Left ventricle myocardium inferior (tissue), 1 donor: ENCODE results near the gene EDN3. TPM values are rescaled to one million over a fixed set of nuclear protein-coding genes. Genes with fewer than 3 reads are reported as not detected.
"Not testable (repeated sequence)": the region's sequence is repeated elsewhere in the genome, so short reads cannot be mapped to it uniquely, and the experiment has no call there.

Source experiments
- DNase-seq: peaks from one replicate; pipeline ENCODE4 v3.0.0-alpha.2; 2020
- H3K27ac ChIP-seq: fragments of 200-600 bp; replicated peaks from 2 replicates; pipeline ENCODE4 v1.8.0; 2021
- H3K27me3 ChIP-seq: fragments of 200-600 bp; 2 replicates; pipeline ENCODE4 v1.8.0; 2021; ENCODE audit warnings: low read depth
- H3K36me3 ChIP-seq: fragments of 200-600 bp; 2 replicates; pipeline ENCODE4 v1.8.0; 2021
- H3K4me1 ChIP-seq: fragments of 200-600 bp; 2 replicates; pipeline ENCODE4 v1.8.0; 2021
- H3K4me3 ChIP-seq: fragments of 200-600 bp; 2 replicates; pipeline ENCODE4 v1.8.0; 2021; ENCODE audit warnings: mild to moderate bottlenecking, moderate library complexity
- H3K9me3 ChIP-seq: fragments of 200-600 bp; replicated peaks from 2 replicates; pipeline ENCODE4 v1.8.0; 2021
- CTCF ChIP-seq: fragments of 200-600 bp; IDR thresholded peaks from 2 replicates; pipeline ENCODE4 v1.8.0; 2021; ENCODE audit warnings: antibody characterized with exemption, mild to moderate bottlenecking, borderline replicate concordance
- intact Hi-C: fragments of 100-400 bp; cut with micrococcal nuclease; formaldehyde crosslinking; loops from one replicate; pipeline ENCODE4 v1.11.0; 2022
- total RNA-seq: library from RNA; stranded (reverse); fragmentation: NEBNext Ultra II Directional; extraction: Animal tissue kit (Norgen Biotek cat#: 25700); gene quantifications from one replicate; pipeline ENCODE4 v1.2.1, GENCODE V29; 2021
- donor health status: DM: no; HTN: yes; CAD: no; lungs with severe emphysema.

The EDN3 gene
- total RNA-seq, 1 donor from 2014 or later: not detected

- Histone ChIP-seq H3K27me3 (peaks cover 72% of the 10 kb centered on the region), H3K9me3 (no peaks in the 10 kb centered on the region), H3K4me1 (no peaks in the 10 kb centered on the region), H3K4me3 (no peak overlapping the region), H3K36me3 (no peaks in the 10 kb centered on the region), H3K27ac (no peak overlapping the region)
- no peak for TF ChIP-seq CTCF
- no peak for DNase-seq
- intact Hi-C loops: no loop called here
These were observed 35.0 kb downstream of the EDN3 start for GRCh38 chr20:59335377-59335776.

DNA sequence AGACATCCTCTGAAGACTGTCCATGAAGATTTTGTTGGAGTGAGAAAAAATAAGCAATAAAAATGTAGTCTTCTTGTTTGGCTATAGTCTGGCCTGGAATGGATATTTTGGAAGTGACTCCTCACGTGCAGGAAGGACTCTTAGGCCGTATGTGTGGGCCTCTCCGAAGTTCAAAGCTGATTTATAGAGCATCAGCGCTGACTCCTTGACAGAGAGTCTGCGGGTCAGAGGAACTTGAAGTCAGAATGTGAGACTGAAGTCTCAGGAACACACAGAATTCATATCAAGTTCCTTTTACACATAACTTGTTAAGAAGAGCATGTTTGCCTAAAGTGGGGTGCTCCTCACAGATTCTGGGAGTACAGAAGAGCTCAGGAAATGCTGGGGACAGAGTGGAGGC, 36.1 kb downstream of the EDN3 start:
- H3K36me3 ChIP-seq: no peaks in the 10 kb centered on the region
- no peaks in the 10 kb centered on the region for H3K9me3 ChIP-seq
- peaks cover 60% of the 10 kb centered on the region for H3K27me3 ChIP-seq
- DNase-seq: no peak
- H3K4me1 ChIP-seq: no peaks in the 10 kb centered on the region
- intact Hi-C loops: no loop called here
- no peak overlapping the region for H3K4me3 ChIP-seq
- no peak for TF ChIP-seq CTCF
- no peak overlapping the region for H3K27ac ChIP-seq

DNA sequence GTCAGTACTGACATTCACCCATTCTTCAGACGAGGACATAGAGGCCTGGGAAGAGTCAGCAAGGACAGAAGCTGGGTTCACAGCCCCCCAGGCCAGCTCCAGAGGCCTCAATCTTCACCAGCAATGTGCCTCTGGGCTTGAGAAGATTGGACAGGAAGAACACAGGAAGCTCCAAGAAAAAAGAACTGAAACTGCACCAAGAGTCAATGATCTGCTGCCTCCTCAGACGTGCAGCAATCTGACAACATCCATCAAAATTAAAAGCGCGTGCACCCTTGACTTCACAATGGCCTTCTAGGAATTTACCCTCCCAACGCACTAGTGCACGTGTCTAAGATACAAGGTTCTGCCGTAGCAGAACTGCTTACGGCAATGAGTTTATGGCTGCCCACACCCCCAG, 38.0 kb downstream of the EDN3 start:
- peaks cover 58% of the 10 kb centered on the region for H3K27me3 ChIP-seq
- intact Hi-C loops, H3K36me3 ChIP-seq, H3K27ac ChIP-seq, DNase-seq, H3K4me3 ChIP-seq, H3K4me1 ChIP-seq, H3K9me3 ChIP-seq: not testable (repeated sequence)

GRCh38 chr20:59340201-59340885, 39.9 kb downstream of the EDN3 start:
- Histone ChIP-seq H3K27ac (no peak overlapping the region), H3K4me3 (no peak overlapping the region), H3K9me3 (peaks cover 6% of the 10 kb centered on the region), H3K27me3 (peaks cover 52% of the 10 kb centered on the region), H3K4me1 (no peaks in the 10 kb centered on the region), H3K36me3 (no peaks in the 10 kb centered on the region)
- intact Hi-C loops: no loop called here
- no peak for DNase-seq
- TF ChIP-seq CTCF: no peak

DNA sequence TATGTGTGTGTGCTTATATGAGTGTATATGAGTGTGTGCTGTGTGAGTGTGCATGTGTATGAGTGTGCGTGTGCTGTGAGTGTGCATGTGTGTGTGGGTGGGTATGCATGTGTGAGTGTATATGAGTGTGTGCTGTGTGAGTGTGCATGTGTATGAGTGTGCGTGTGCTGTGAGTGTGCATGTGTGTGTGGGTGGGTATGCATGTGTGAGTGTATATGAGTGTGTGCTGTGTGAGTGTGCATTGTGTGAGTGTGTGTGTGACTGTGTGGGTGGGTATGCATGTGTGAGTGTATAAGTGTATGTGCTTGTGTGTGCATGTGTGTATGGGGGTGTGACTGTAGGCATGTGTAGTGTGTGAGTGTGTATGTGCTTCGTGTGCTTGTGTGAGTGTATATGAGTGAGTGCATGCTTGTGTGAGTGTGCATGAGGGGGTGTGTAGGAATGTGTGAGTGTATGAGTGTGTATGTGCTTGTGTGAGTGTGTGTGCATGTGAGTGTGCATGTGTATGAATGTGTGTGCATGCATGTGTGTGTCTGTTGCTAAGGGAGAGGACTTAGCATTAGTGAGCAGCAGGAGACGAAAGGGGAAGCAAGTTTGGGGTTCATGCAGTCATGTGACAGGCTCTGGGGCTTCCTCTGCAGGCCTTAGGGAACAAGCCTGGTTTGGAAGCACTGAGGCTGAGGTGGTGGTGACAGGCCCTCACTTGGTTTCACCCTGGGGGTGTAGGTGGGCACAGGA, 41.0 kb downstream of the EDN3 start:
- H3K9me3 ChIP-seq, H3K4me3 ChIP-seq, intact Hi-C loops: not testable (repeated sequence)

DNA sequence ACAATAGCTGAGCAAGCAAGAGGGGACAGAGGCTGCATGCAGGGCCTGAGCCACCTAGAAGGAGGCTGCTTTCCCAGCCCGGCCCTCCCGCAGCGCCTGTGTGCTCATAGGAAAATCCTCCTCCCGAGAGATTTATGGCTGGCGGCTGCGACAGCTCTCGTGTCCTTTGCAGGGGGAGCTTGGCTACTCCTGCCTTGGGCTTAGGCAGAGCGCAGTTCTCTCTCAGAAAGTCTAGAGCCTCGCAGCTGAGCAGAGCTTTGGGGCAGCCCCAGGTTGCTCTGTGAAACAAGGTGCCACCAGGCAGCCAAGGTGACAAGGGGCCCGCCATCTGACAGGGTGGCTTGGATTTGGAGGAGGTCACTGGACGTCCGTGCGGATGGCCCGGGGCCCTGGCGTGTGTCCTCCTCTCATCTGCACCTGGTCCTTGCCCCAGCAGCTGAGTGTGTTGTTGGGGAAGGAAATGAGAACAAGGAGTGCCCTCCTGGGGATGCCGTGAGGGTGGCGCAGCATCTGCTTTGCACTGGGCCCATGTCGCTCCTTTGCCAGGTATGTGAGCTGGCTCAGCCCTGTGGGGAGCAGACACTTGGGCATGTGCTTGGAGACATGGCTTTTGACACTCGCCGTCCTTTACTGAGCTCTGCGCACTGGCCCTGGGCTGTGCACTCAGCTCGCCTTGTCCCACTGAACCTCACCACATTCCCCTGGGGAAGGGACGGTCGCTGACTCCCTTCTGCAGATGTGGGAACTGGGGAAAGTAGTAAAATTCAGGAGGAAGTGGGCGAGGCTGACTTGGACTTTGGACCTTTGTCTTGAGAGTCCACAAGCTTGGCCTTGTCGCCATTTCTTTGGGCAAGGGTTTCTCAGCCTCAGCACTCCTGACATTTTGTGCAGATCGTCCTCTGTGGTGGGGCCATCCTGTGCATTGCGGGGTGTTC, 41.9 kb downstream of the EDN3 start:
- peaks cover 6% of the 10 kb centered on the region for H3K9me3 ChIP-seq
- H3K27ac ChIP-seq: no peak overlapping the region
- H3K4me1 ChIP-seq: no peaks in the 10 kb centered on the region
- no peak overlapping the region for H3K4me3 ChIP-seq
- no peak for DNase-seq
- intact Hi-C loops: no loop called here
- no peak for TF ChIP-seq CTCF
- peaks cover 53% of the 10 kb centered on the region for H3K27me3 ChIP-seq
- H3K36me3 ChIP-seq: no peaks in the 10 kb centered on the region

More for the DNA sequence above, 41.0 kb downstream of the EDN3 start:
- DNase-seq, H3K27ac ChIP-seq, H3K4me1 ChIP-seq, H3K36me3 ChIP-seq: not testable (repeated sequence)
- peaks cover 53% of the 10 kb centered on the region for H3K27me3 ChIP-seq
